K562 (cell line): ENCODE data around the gene GALNT9. TPM values are rescaled to one million over a fixed set of nuclear protein-coding genes. Genes with fewer than 3 reads are reported as not detected.

Experiments used
- ATAC-seq: fragments of 200-7000 bp; cut with Tn5 transposase; 3 replicates; pipeline ENCODE4 v1.9.1; 2020; ENCODE audit warnings: moderate library complexity
- BruUV-seq: library from RNA; stranded (reverse); fragments of 400-500 nt; replicated peaks from 2 replicates; lab custom pipeline; 2021; lab: Mats Ljungman, UMichigan
- CTCF ChIA-PET: fragments of 300-600 bp; formaldehyde crosslinking; extraction: SDS; loops from one replicate; lab custom pipeline; 2021; ENCODE audit warnings: low intra/inter-chr PET ratio; lab: Yijun Ruan, JAX
- POLR2A ChIA-PET: fragments of 300-600, 350-650 bp; sonication (Branson Sonifier 250); formaldehyde crosslinking; extraction: SDS; loops from one replicate; lab custom pipeline; 2021; ENCODE audit warnings: antibody characterized with exemption, inconsistent platforms; lab: Yijun Ruan, JAX
- DNase-seq, 4 experiments: peaks; one replicate each; pipeline versions ENCODE4 v3.0.0 to v3.0.0-alpha.2; 2011 to 2018; ENCODE audit warnings: low spot score in 3 of 4, mixed read lengths in 3 of 4; ENCODE audit errors: extremely low read depth in 1 of 4
- FAIRE-seq: peaks from 2 replicates; lab custom pipeline; 2011; peaks lifted over from hg19 to GRCh38; lab: Jason Lieb, UNC
- H2AFZ ChIP-seq: 2 replicates; pipeline ENCODE4 v1.6.0; 2011; ENCODE audit warnings: low read depth, low read length, control low read depth, inconsistent platforms
- H3K27ac ChIP-seq: fragments of 200-600 bp; 3 replicates; pipeline ENCODE4 v1.8.0; 2011; ENCODE audit warnings: low read depth, mild to moderate bottlenecking, control low read depth, inconsistent platforms, low read length, moderate library complexity, mixed read lengths; ENCODE audit errors: extremely low read depth
- H3K27me3 ChIP-seq, 2 experiments: fragments of 300-600 bp in 1 of 2; 2 replicates in 1 of 2; 3 replicates in 1 of 2; pipeline versions ENCODE4 v1.6.0 to v1.8.0; 2011; ENCODE audit warnings: inconsistent platforms in 2 of 2, low read length in 2 of 2, mild to moderate bottlenecking in 1 of 2, mixed read lengths in 1 of 2, moderate library complexity in 1 of 2; ENCODE audit not compliant: control insufficient read depth in 2 of 2, insufficient read depth in 2 of 2
- H3K36me3 ChIP-seq: fragments of 300-600 bp; 3 replicates; pipeline ENCODE4 v1.8.0; 2011; ENCODE audit warnings: mild to moderate bottlenecking, low read length, inconsistent platforms; ENCODE audit not compliant: control insufficient read depth, insufficient read depth
- H3K4me1 ChIP-seq, 2 experiments: fragments of 200-600 bp in 1 of 2; replicated peaks in 1 of 2; 2 replicates in 1 of 2; 3 replicates in 1 of 2; pipeline versions ENCODE4 v1.5.1 to v1.8.0; 2011; ENCODE audit warnings: inconsistent platforms in 2 of 2, low read length in 2 of 2, mild to moderate bottlenecking in 1 of 2, mixed read lengths in 1 of 2, moderate library complexity in 1 of 2; ENCODE audit not compliant: control insufficient read depth in 2 of 2, insufficient read depth in 2 of 2
- H3K4me2 ChIP-seq: 2 replicates; pipeline ENCODE4 v1.6.1; 2011; ENCODE audit warnings: low read length, control low read depth, inconsistent platforms, mixed read lengths; ENCODE audit not compliant: insufficient read depth
- H3K4me3 ChIP-seq: fragments of 200-600 bp; sonication (generic), shearing (Covaris generic); 2 replicates; pipeline ENCODE4 v1.5.1; 2016; ENCODE audit warnings: control low read depth, inconsistent platforms
- H3K79me2 ChIP-seq: fragments of 200-600 bp; 3 replicates; pipeline ENCODE4 v1.8.0; 2011; ENCODE audit warnings: low read length, inconsistent platforms; ENCODE audit not compliant: control insufficient read depth, insufficient read depth
- H3K9ac ChIP-seq, 2 experiments: 2 replicates each; pipeline versions ENCODE4 v1.6.0 to v1.6.1; 2011; ENCODE audit warnings: low read depth in 2 of 2, low read length in 2 of 2, control low read depth in 1 of 2, inconsistent platforms in 1 of 2, mild to moderate bottlenecking in 1 of 2, mixed read lengths in 1 of 2; ENCODE audit not compliant: insufficient read depth in 1 of 2
- H3K9me1 ChIP-seq: one replicate; pipeline ENCODE4 v1.6.0; 2011; ENCODE audit warnings: inconsistent platforms, mild to moderate bottlenecking, low read length, moderate library complexity; ENCODE audit not compliant: control insufficient read depth, insufficient read depth
- H3K9me3 ChIP-seq: replicated peaks from 2 replicates; pipeline ENCODE4 v1.5.1; 2011; ENCODE audit warnings: low read depth, low read length, inconsistent platforms; ENCODE audit not compliant: control insufficient read depth, insufficient read depth
- H4K20me1 ChIP-seq: replicated peaks from 2 replicates; pipeline ENCODE4 v1.6.1; 2011; ENCODE audit warnings: low read length, inconsistent platforms, mixed read lengths; ENCODE audit not compliant: control insufficient read depth, insufficient read depth
- E2F1 ChIP-seq: sonication (generic); formaldehyde crosslinking; IDR thresholded peaks from 2 replicates; pipeline ENCODE4 v1.8.1; 2023; ENCODE audit warnings: mild to moderate bottlenecking, missing genetic modification reagents, moderate library complexity
- FIP1L1 ChIP-seq: fragments of 200-400 bp; formaldehyde crosslinking; IDR thresholded peaks from 2 replicates; pipeline ENCODE4 v1.6.1; 2018; ENCODE audit warnings: mild to moderate bottlenecking, low read depth, low read length; ENCODE audit not compliant: poor library complexity, severe bottlenecking
- HNRNPLL ChIP-seq: fragments of 200-400 bp; formaldehyde crosslinking; IDR thresholded peaks from 2 replicates; pipeline ENCODE4 v1.6.1; 2017; ENCODE audit warnings: low read length, low read depth, mild to moderate bottlenecking; ENCODE audit not compliant: poor library complexity, severe bottlenecking
- L3MBTL2 ChIP-seq: fragments of 450-650 bp; IDR thresholded peaks from 2 replicates; pipeline ENCODE4 v1.6.1; 2016; ENCODE audit warnings: mild to moderate bottlenecking, moderate library complexity
- MTA3 ChIP-seq: fragments of 450-650 bp; formaldehyde crosslinking; IDR thresholded peaks from 2 replicates; pipeline ENCODE4 v1.6.1; 2017; ENCODE audit warnings: mild to moderate bottlenecking, borderline replicate concordance
- NFATC3 ChIP-seq: fragments of 450-650 bp; IDR thresholded peaks from 2 replicates; pipeline ENCODE4 v1.6.1; 2017; ENCODE audit warnings: mild to moderate bottlenecking
- SMARCA5 ChIP-seq: fragments of 450-650 bp; IDR thresholded peaks from 2 replicates; pipeline ENCODE4 v1.6.1; 2016
- TRIM24 ChIP-seq, 2 experiments: fragments of 450-650 bp; IDR thresholded peaks; 2 replicates each; pipeline ENCODE4 v1.6.1; 2016
- ZNF584 ChIP-seq: fragments of 200-800 bp; sonication (Bioruptor generic); IDR thresholded peaks from 2 replicates; pipeline ENCODE4 v1.6.1; 2016; ENCODE audit warnings: low read depth, mild to moderate bottlenecking, missing genetic modification characterization, missing compliant biosample characterization
- ZNF695 ChIP-seq: fragments of 450-650 bp; formaldehyde crosslinking; IDR thresholded peaks from 2 replicates; pipeline ENCODE4 v1.4.0; 2020; ENCODE audit warnings: mild to moderate bottlenecking, moderate library complexity
- ZSCAN32 ChIP-seq: fragments of 450-650 bp; formaldehyde crosslinking; IDR thresholded peaks from 2 replicates; pipeline ENCODE4 v1.4.0; 2020; ENCODE audit warnings: mild to moderate bottlenecking, moderate library complexity
- WGBS: fragments of 100-300 bp; shearing (Covaris generic); methylation state at CpG from one replicate; pipeline ENCODE4 v1.1.6; 2016; ENCODE audit warnings: low coverage, mixed read lengths; ENCODE audit not compliant: insufficient coverage; ENCODE audit errors: missing lambda C conversion rate; 5-methylcytosine and 5-hydroxymethylcytosine counted together
- in situ Hi-C: fragments of 300-500 bp; cut with MboI; formaldehyde crosslinking; loops from 4 replicates; pipeline ENCODE4 v1.15.0; 2018; ENCODE audit warnings: inconsistent platforms, mixed read lengths
- intact Hi-C: fragments of 100-400 bp; cut with micrococcal nuclease; formaldehyde crosslinking; loops from 2 replicates; pipeline ENCODE4 v1.14.2; 2022
- polyA plus RNA-seq, 8 experiments: library from polyadenylated mRNA; depleted of rRNA in 4 of 8; stranded (reverse) in 5 of 8; unstranded in 3 of 8; fragments of >200 nt; fragmentation: Nextera tagmentation in 2 of 8; fragmentation: Illumina TruSeq in 1 of 8; extraction: Ambion mirVana in 2 of 8; extraction: Trizol in 1 of 8; gene quantifications; 2 replicates each; pipeline versions ENCODE4 v1.2.1 to v1.2.3, GENCODE V29; 2011 to 2014; ENCODE audit warnings: inconsistent platforms in 1 of 8, missing spikeins in 1 of 8
- total RNA-seq, 7 experiments: library from RNA; depleted of rRNA in 6 of 7; stranded (reverse); fragments of >200 nt in 6 of 7; fragmentation: Illumina TruSeq in 2 of 7; extraction: Trizol in 2 of 7; gene quantifications; 2 replicates each; pipeline versions ENCODE4 v1.2.1 to v1.2.3, GENCODE V29; 2011 to 2021; ENCODE audit warnings: low replicate concordance in 1 of 7
- TF ChIP-seq, protein P1 (sequence below), 2 experiments: IDR thresholded peaks; 2 replicates each; pipeline ENCODE4 v1.6.1; 2011; ENCODE audit warnings: borderline replicate concordance in 1 of 2, control low read depth in 1 of 2, low read depth in 1 of 2, low read length in 1 of 2, mild to moderate bottlenecking in 1 of 2, mixed read lengths in 1 of 2, moderate library complexity in 1 of 2; ENCODE audit not compliant: insufficient read depth in 1 of 2, insufficient read length in 1 of 2, poor library complexity in 1 of 2, severe bottlenecking in 1 of 2; ENCODE audit errors: extremely low read depth in 1 of 2

Gene GALNT9
- total and polyA plus RNA-seq, 9 of the 15 experiments (the other 6 are each of a cell fraction or from before 2014, with no cell fraction given), result not detected

DNA sequence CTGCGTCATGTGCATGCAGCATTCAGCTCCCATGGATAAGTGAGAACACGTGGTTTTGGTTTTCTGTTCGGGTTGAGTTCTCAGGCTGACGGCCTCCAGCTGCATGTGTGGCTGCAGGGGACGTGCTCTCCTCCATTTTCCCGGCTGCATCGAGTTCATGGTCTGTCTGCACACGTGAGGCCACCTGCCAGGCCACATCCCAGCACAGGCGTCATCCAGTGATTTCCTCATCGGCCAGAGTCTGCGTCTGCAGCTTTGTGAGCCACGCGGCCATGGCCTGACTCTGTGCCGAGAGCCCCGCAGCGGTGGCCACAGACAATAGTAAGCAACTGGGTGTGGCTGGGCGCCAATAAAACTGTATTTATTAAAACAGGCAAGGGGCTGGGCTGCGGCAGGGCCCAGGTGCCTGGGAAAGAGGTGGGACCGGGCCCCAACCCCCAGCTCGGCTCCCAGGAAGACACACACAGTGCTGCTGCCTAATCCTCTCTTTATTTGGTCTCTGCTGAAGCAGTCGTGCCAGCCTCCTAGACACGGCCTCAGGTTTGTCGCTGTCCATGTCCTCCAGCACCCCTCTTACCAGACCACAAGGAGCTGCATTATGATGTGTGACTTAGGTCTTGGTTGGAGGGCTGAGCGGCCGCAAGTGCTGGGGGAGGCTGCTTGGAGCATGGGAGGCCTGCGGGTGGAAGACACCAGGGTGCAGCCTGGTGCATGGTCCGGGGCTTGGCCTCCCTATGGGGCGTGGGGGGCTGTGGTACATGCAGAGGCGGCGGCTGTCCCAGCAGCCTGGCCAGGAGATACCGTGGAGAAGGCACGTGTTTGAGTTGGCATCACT is 133.1 kb downstream of the GALNT9 start:
- POLR2A ChIA-PET, result interaction anchor here (0.6 to 1.0 kb wide), 3 partner anchors 12 to 336 kb away, joined by 3 to 4 read pairs (median 4); no protein-coding TSS in a partner anchor
- Histone ChIP-seq H3K27me3 (peaks cover 35 to 69% of the 10 kb centered on the region in 2 experiments; a peak in 4 of 5 replicates), H3K36me3 (no peaks in the 10 kb centered on the region), H3K4me2 (no peak overlapping the region), H3K9me3 (peaks cover 19% of the 10 kb centered on the region), H3K9me1 (no peaks in the 10 kb centered on the region), H3K79me2 (no peaks in the 10 kb centered on the region), H3K4me1 (peaks cover 0 to 15% of the 10 kb centered on the region in 2 experiments; a peak in 2 of 5 replicates), H2AFZ (no peak overlapping the region), H3K27ac (no peak overlapping the region), H3K4me3 (no peak overlapping the region), H3K9ac (no peak overlapping the region), H4K20me1 (no peaks in the 10 kb centered on the region; the same call in 1 of the 2 replicates)
- no peak for ATAC-seq
- intact Hi-C loops, result no loop called here
- in situ Hi-C loops, result no loop called here
- DNase-seq, result no peak
- no peak for FAIRE-seq
- no TSS peak for BruUV-seq
- 7% methylated on average over 31 of the region's 32 CpGs for WGBS
- CTCF ChIA-PET, result no interaction called here
- TF ChIP-seq ZNF695 (CRISPR knock-in tag) (no peak), HNRNPLL (no peak), MTA3 (no peak), NFATC3 (no peak), E2F1 (CRISPR knock-in tag) (no peak), ZSCAN32 (CRISPR knock-in tag) (no peak), TRIM24 (IDR thresholded peaks at IDR 0.05) (no peak), ZNF584 (CRISPR knock-in tag) (no peak), SMARCA5 (no peak), FIP1L1 (no peak), L3MBTL2 (peak; percentile 42; the same call in 1 of the 2 replicates)
- TF ChIP-seq, protein P1, sequence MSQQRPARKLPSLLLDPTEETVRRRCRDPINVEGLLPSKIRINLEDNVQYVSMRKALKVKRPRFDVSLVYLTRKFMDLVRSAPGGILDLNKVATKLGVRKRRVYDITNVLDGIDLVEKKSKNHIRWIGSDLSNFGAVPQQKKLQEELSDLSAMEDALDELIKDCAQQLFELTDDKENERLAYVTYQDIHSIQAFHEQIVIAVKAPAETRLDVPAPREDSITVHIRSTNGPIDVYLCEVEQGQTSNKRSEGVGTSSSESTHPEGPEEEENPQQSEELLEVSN (IDR thresholded peaks at IDR 0.05; ENCODE audit: borderline replicate concordance in 1 of 2, extremely low read depth in 1 of 2, insufficient read depth in 1 of 2, insufficient read length in 1 of 2, low read depth in 1 of 2, low read length in 1 of 2, poor library complexity in 1 of 2, severe bottlenecking in 1 of 2), result peak in 1 of 2 experiments; percentile 20
